ENCODE data around the gene IGF2R.

GRCh38 chr6:159960485-159960884 is 8.4 kb upstream of the IGF2R start:
- no peak for TF ChIP-seq CTCF (IDR thresholded peaks at IDR 0.05; ENCODE audit: low read length)
- TF ChIP-seq EZH2 (optimal IDR thresholded peaks at IDR 0.05; ENCODE audit: low read depth, low read length), result no peak

Measured in MM.1S (cell line).